Adrenal gland (tissue), 5 donors: Measurements from ENCODE around the gene SKP1.

Experiments used
- POLR2A ChIP-seq, 2 donors: fragments of 450-650 bp; IDR thresholded peaks; one replicate each; pipeline ENCODE4 v1.6.1; 2017; ENCODE audit warnings: antibody characterized with exemption in 2 of 2, mild to moderate bottlenecking in 2 of 2, moderate library complexity in 1 of 2
- TF ChIP-seq, protein P1 (sequence below), 6 experiments: fragments of 450-650 bp in 4 of 6; fragments of 200-600 bp in 2 of 6; sonication (generic) in 1 of 6; IDR thresholded peaks; 1 replicate in 5 of 6; 2 replicates in 1 of 6; pipeline versions ENCODE4 v1.5.1 to v1.8.0; 2016 to 2021; ENCODE audit warnings: antibody characterized with exemption in 6 of 6, mild to moderate bottlenecking in 2 of 6, moderate library complexity in 1 of 6
- donor health status: DM: no; HTN: no; CAD: no.

DNA sequence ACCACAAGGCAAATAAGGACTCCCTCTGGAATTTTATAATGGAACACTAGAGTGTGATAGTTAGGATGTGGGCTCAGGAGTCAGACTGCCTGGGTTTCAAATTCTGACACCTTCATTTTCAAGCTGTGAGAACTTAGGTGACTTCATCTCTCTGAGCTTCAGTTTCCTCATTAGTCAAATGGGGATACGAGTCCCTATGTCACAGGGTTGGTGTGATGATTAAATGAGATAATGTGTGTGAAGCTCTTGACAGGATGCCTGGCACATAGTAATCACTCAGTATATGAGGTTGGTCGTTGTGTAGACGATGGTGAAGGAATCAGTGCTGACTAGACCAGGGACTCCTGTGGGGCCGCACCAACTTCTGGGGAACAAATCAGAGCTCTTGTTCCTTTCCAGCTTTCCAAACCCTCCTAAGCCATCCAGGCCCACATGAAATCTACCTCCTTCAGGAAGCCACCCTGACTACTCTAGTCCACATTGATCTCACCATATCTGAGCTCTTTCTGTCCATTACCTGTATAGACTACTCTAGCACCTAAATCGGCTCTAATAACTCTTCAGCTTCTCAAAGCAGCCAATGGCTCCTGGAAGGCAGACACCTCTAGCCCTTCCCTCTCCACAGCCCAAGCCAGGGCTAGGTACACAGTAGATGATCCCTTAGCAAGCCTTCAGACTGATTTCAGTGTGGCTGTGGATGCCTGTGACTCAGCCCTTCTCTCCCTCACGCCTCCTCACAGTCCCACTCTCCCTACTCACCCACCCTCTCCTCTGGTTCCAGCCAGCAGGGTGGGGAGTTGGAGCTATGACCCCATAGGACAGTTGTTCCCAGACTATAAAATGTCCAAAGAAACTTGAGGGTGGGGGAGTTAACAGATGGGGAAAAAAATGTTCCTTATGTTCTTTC lies 64.8 kb downstream of the SKP1 start:
- TF ChIP-seq, protein P1, sequence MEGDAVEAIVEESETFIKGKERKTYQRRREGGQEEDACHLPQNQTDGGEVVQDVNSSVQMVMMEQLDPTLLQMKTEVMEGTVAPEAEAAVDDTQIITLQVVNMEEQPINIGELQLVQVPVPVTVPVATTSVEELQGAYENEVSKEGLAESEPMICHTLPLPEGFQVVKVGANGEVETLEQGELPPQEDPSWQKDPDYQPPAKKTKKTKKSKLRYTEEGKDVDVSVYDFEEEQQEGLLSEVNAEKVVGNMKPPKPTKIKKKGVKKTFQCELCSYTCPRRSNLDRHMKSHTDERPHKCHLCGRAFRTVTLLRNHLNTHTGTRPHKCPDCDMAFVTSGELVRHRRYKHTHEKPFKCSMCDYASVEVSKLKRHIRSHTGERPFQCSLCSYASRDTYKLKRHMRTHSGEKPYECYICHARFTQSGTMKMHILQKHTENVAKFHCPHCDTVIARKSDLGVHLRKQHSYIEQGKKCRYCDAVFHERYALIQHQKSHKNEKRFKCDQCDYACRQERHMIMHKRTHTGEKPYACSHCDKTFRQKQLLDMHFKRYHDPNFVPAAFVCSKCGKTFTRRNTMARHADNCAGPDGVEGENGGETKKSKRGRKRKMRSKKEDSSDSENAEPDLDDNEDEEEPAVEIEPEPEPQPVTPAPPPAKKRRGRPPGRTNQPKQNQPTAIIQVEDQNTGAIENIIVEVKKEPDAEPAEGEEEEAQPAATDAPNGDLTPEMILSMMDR (IDR thresholded peaks at IDR 0.05), result no peak
- TF ChIP-seq POLR2A (IDR thresholded peaks at IDR 0.05), result no peak
